ENCODE data around the gene ITIH1. TPM values are rescaled to one million over a fixed set of nuclear protein-coding genes. Genes with fewer than 3 reads are reported as not detected.

The ITIH1 gene
- total RNA-seq, 6 experiments from 2014 or later, result not detected

DNA sequence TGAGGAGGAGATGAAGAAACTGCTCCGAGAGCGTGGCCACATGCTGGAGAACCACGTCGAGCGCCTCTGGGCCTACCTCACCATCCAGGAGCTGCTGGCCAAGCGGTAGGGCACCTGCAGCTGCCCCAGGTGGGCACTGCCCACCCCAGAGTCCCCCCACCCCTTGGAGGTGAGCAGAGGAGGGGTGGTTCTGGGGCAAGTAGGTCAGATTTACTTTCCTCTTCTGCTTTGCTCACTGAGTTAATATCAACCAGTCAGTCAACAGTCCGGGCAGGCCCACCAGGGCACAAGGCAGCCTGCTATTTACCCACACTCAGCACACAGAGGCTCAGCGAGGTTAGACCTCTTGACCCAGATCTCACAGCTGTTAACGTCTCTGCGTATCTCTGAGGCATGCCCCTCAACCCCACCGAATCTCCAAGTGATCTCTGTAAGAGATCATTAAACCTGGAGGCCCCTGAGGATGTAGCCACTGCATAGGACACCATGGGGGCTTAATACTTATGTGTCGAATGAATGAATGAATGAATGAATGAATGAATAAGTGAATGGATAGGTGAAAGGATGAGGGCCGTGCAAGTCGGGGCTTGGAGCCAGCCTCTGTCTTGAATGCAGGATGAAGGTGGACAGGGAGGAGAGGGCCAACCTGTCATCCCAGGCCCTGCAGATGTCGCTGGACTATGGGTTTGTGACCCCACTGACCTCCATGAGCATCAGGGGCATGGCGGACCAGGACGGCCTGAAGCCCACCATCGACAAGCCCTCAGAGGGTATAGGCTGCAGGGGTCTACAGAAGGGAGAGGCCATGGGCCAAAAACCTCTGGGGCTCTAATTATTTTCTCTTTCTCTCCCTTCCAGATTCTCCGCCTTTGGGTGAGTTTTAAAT is 9.2 kb downstream of the ITIH1 start:
- Mint-ChIP-seq H3K27me3 (ENCODE audit: insufficient read depth) (peaks cover 35% of the 10 kb centered on the region), H3K27ac (no peak overlapping the region), H3K36me3 (ENCODE audit: low read depth) (no peaks in the 10 kb centered on the region), H3K4me3 (no peak overlapping the region), H3K4me1 (ENCODE audit: low read depth) (no peaks in the 10 kb centered on the region), H3K9me3 (no peaks in the 10 kb centered on the region)
- TF ChIP-seq, protein P1, sequence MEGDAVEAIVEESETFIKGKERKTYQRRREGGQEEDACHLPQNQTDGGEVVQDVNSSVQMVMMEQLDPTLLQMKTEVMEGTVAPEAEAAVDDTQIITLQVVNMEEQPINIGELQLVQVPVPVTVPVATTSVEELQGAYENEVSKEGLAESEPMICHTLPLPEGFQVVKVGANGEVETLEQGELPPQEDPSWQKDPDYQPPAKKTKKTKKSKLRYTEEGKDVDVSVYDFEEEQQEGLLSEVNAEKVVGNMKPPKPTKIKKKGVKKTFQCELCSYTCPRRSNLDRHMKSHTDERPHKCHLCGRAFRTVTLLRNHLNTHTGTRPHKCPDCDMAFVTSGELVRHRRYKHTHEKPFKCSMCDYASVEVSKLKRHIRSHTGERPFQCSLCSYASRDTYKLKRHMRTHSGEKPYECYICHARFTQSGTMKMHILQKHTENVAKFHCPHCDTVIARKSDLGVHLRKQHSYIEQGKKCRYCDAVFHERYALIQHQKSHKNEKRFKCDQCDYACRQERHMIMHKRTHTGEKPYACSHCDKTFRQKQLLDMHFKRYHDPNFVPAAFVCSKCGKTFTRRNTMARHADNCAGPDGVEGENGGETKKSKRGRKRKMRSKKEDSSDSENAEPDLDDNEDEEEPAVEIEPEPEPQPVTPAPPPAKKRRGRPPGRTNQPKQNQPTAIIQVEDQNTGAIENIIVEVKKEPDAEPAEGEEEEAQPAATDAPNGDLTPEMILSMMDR (IDR thresholded peaks at IDR 0.05), result no peak
- DNase-seq, result no peak

DNA sequence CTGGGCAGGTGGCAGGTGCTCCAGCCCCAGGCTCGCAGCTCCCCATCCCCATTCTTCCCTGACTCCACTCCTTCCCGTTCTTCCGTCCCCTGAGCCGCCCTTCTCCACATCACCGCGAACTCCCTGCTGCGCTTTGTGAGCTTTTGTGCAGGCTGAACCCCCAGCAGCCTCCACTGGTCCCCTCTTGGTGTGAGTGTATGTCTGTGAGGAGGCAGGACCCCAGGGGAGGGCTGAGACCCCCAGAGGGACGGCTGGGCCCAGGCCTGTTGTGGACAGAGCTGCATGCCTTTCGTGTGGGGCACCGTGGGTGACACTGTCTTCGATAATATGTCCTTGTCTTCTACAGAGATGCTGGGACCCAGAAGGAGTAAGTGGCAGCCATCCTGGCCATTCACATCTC is 9.8 kb downstream of the ITIH1 start:
- Mint-ChIP-seq H3K27ac (no peak overlapping the region), H3K4me1 (ENCODE audit: low read depth) (no peaks in the 10 kb centered on the region), H3K4me3 (no peak overlapping the region), H3K27me3 (ENCODE audit: insufficient read depth) (peaks cover 34% of the 10 kb centered on the region), H3K36me3 (ENCODE audit: low read depth) (no peaks in the 10 kb centered on the region), H3K9me3 (no peaks in the 10 kb centered on the region)
- TF ChIP-seq, protein P1 (IDR thresholded peaks at IDR 0.05), result no peak
- DNase-seq, result no peak

DNA sequence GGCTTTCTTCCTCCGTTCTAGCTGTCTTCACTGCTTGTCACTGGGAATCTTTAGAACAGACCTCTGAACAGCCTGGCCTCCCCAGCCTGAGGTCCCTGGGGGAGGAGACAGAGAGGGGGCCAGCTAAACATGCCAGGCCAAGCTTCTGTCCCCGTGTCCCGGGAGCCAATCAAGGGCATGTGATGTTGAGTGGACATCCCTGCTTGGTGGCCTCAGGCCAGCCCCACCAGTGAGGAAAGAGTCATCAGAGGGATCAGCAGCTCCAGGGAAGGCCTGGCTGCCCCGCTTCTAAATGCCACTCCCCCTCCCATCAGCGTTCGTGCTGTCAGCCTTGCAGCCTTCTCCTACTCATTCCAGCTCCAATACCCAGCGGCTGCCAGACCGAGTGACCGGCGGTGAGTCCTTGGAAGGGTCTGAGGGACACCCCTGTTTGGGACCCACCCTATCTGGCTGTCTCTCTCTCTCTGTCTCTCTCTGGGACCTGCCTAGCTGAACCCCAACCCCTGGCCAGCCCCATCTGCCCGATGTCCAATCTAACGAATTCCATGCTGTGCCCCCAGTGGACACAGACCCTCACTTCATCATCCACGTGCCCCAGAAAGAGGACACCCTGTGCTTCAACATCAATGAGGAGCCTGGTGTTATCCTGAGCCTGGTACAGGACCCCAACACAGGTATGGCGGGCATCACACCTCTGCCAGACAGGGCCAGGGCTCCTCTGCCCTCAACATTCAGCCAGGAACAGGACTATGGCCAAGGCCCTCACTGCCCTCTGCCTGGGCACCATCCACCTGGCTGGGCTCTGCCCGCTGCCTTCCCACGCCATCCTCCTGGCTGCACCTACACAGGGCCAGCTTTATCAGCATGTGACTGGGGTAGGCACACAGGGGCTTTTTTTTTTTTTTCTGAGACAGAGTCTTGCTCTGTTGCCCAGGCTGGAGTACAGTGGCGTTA is 10.6 kb downstream of the ITIH1 start:
- Mint-ChIP-seq H3K4me1 (ENCODE audit: low read depth) (no peaks in the 10 kb centered on the region), H3K9me3 (no peaks in the 10 kb centered on the region), H3K27me3 (ENCODE audit: insufficient read depth) (peaks cover 29% of the 10 kb centered on the region), H3K27ac (no peak overlapping the region), H3K36me3 (ENCODE audit: low read depth) (no peaks in the 10 kb centered on the region), H3K4me3 (no peak overlapping the region)
- DNase-seq, result no peak
- TF ChIP-seq, protein P1 (IDR thresholded peaks at IDR 0.05), result peak; percentile 14; the same call in 1 of the 2 replicates

DNA sequence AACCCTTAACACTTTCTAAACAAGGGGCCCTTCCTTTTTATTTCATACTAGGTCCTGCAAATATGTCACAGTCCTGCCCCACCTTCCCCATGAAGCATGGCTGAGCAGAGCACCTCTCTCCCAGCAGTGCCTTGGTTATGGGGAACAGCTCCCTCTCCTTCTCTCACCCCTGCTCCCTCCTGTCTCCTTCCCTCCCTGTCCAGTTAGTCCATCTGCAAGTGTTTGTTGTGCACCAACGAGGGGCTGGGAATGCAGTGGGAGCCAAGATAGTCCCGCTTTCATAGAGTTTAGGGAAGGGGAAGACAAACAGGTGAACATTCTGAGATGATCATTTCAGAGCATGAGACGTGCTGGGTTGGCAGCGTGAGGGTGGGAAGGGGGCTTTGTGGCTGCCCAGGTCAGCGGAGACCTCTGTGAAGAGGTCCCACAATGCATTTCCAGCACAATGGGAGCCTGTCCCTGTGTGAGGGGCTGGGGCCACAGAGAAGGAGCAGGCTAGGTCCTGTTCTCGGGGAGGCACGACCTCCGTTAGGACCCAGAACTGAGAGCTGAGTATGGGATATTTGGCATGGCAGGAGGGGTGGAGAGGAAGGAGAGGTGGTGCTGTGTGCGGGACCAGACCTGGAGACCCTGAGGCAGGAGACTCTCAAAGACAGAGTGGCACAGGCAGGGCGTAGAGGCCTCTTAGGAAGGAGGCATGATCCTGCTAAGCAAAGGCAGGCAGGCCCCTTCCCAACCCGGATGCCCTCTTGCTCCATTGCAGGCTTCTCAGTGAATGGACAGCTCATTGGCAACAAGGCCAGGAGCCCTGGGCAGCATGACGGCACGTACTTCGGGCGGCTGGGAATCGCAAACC is 11.7 kb downstream of the ITIH1 start:
- no peak overlapping the region for H3K27ac Mint-ChIP-seq
- peaks cover 5% of the 10 kb centered on the region; the same call in 1 of the 2 replicates for H3K4me1 Mint-ChIP-seq (ENCODE audit: low read depth)
- H3K9me3 Mint-ChIP-seq, result no peaks in the 10 kb centered on the region
- no peak overlapping the region for H3K4me3 Mint-ChIP-seq
- H3K36me3 Mint-ChIP-seq (ENCODE audit: low read depth), result no peaks in the 10 kb centered on the region
- TF ChIP-seq, protein P1 (IDR thresholded peaks at IDR 0.05), result no peak
- DNase-seq, result no peak
- H3K27me3 Mint-ChIP-seq (ENCODE audit: insufficient read depth), result peaks cover 30% of the 10 kb centered on the region

DNA sequence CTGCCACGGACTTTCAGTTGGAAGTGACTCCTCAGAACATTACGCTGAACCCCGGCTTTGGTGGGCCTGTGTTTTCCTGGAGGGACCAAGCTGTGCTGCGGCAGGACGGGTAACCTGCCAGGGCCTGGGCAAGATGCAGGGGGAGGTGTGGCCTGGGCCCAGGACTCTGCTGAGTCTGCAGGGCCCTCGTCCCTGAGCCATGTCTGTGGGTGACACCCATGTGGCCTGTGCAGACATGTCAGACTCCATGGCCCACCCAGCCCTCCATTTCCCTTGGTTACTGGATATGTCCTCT is 12.3 kb downstream of the ITIH1 start:
- Mint-ChIP-seq H3K36me3 (ENCODE audit: low read depth) (no peaks in the 10 kb centered on the region), H3K27me3 (ENCODE audit: insufficient read depth) (peaks cover 29% of the 10 kb centered on the region), H3K9me3 (no peaks in the 10 kb centered on the region), H3K4me3 (no peak overlapping the region), H3K4me1 (ENCODE audit: low read depth) (peaks cover 10% of the 10 kb centered on the region; the same call in 1 of the 2 replicates), H3K27ac (no peak overlapping the region)
- DNase-seq, result no peak
- TF ChIP-seq, protein P1 (IDR thresholded peaks at IDR 0.05), result no peak

All from HFFc6 (cell line).